HUES48 (cell line): ENCODE data around the gene KMT2D.

ENCODE experiments used
- H3K27ac ChIP-seq: one replicate; pipeline ENCODE4 v1.7.0; 2013; ENCODE audit warnings: low read depth, low read length, inconsistent platforms
- H3K27me3 ChIP-seq: 2 replicates; pipeline ENCODE4 v1.6.1; 2013; ENCODE audit warnings: mild to moderate bottlenecking, low read length; ENCODE audit not compliant: control insufficient read depth, insufficient read depth
- H3K36me3 ChIP-seq: 2 replicates; pipeline ENCODE4 v1.6.1; 2013; ENCODE audit warnings: low read length; ENCODE audit not compliant: control insufficient read depth, insufficient read depth
- H3K4me1 ChIP-seq: 2 replicates; pipeline ENCODE4 v1.6.1; 2013; ENCODE audit warnings: mild to moderate bottlenecking, low read length; ENCODE audit not compliant: control insufficient read depth, insufficient read depth
- H3K4me3 ChIP-seq: 2 replicates; pipeline ENCODE4 v1.5.1; 2013; ENCODE audit warnings: mild to moderate bottlenecking, low read depth, low read length
- H3K9ac ChIP-seq: 2 replicates; pipeline ENCODE4 v1.6.1; 2013; ENCODE audit warnings: mild to moderate bottlenecking, low read depth, low read length, moderate library complexity
- H3K9me3 ChIP-seq: 2 replicates; pipeline ENCODE4 v1.6.1; 2013; ENCODE audit warnings: low read length; ENCODE audit not compliant: control insufficient read depth, insufficient read depth

Gene KMT2D

GRCh38 chr12:49024543-49024942 is 36.1 kb downstream of the KMT2D start:
- no peak overlapping the region for H3K4me3 ChIP-seq
- no peaks in the 10 kb centered on the region for H3K27me3 ChIP-seq
- H3K9me3 ChIP-seq, result no peaks in the 10 kb centered on the region
- H3K27ac ChIP-seq, result no peak overlapping the region
- no peak overlapping the region for H3K9ac ChIP-seq
- peaks cover 83% of the 10 kb centered on the region for H3K36me3 ChIP-seq
- peaks cover under 1% of the 10 kb centered on the region; the same call in 1 of the 2 replicates for H3K4me1 ChIP-seq

- Histone ChIP-seq H3K4me1 (peaks cover 7% of the 10 kb centered on the region; the same call in 1 of the 2 replicates), H3K27me3 (no peaks in the 10 kb centered on the region), H3K36me3 (peaks cover 76% of the 10 kb centered on the region), H3K4me3 (no peak overlapping the region), H3K9ac (no peak overlapping the region), H3K9me3 (no peaks in the 10 kb centered on the region), H3K27ac (no peak overlapping the region)
These were observed 36.8 kb downstream of the KMT2D start for GRCh38 chr12:49023812-49024211.

- H3K36me3 ChIP-seq, result peaks cover 64% of the 10 kb centered on the region
- no peak overlapping the region for H3K9ac ChIP-seq
- no peak overlapping the region for H3K27ac ChIP-seq
- peaks cover 11% of the 10 kb centered on the region for H3K4me1 ChIP-seq
- no peaks in the 10 kb centered on the region for H3K27me3 ChIP-seq
- H3K4me3 ChIP-seq, result no peak overlapping the region
- no peaks in the 10 kb centered on the region for H3K9me3 ChIP-seq
These were observed 37.9 kb downstream of the KMT2D start for GRCh38 chr12:49022558-49023178.

- Histone ChIP-seq H3K9ac (no peak overlapping the region), H3K36me3 (peaks cover 52% of the 10 kb centered on the region), H3K9me3 (no peaks in the 10 kb centered on the region), H3K27ac (no peak overlapping the region), H3K4me3 (no peak overlapping the region), H3K27me3 (no peaks in the 10 kb centered on the region), H3K4me1 (peaks cover 14% of the 10 kb centered on the region)
These were observed 39.2 kb downstream of the KMT2D start for GRCh38 chr12:49021292-49021915.

GRCh38 chr12:49020441-49020840 is 40.2 kb downstream of the KMT2D start:
- no peaks in the 10 kb centered on the region for H3K9me3 ChIP-seq
- no peak overlapping the region for H3K4me3 ChIP-seq
- H3K36me3 ChIP-seq, result peaks cover 43% of the 10 kb centered on the region
- no peak overlapping the region for H3K27ac ChIP-seq
- peaks cover 14% of the 10 kb centered on the region for H3K4me1 ChIP-seq
- no peak overlapping the region for H3K9ac ChIP-seq
- H3K27me3 ChIP-seq, result no peaks in the 10 kb centered on the region

GRCh38 chr12:49019443-49020324 is 40.9 kb downstream of the KMT2D start:
- H3K27ac ChIP-seq, result peak overlapping the region; percentile 95
- peak overlapping the region; percentile 85 for H3K4me3 ChIP-seq
- no peaks in the 10 kb centered on the region for H3K27me3 ChIP-seq
- H3K9ac ChIP-seq, result 0 out of 2 replicates have a peak overlapping the region, but pooled peaks have one; percentile 93
- H3K4me1 ChIP-seq, result peaks cover 14% of the 10 kb centered on the region
- H3K36me3 ChIP-seq, result peaks cover 35% of the 10 kb centered on the region
- H3K9me3 ChIP-seq, result no peaks in the 10 kb centered on the region

GRCh38 chr12:49019120-49019430 is 41.5 kb downstream of the KMT2D start:
- Histone ChIP-seq H3K9me3 (no peaks in the 10 kb centered on the region), H3K9ac (peak overlapping the region; percentile 93), H3K27ac (peak overlapping the region; percentile 95), H3K36me3 (peaks cover 29% of the 10 kb centered on the region), H3K4me3 (peak overlapping the region; percentile 85), H3K4me1 (peaks cover 14% of the 10 kb centered on the region), H3K27me3 (no peaks in the 10 kb centered on the region)

- peak within 1 kb of the TSS; percentile 95 for H3K27ac ChIP-seq
- peaks cover 14% of the 10 kb centered on the region for H3K4me1 ChIP-seq
- peak within 1 kb of the TSS; percentile 93 for H3K9ac ChIP-seq
These were observed 42.1 kb downstream of the KMT2D start, which contains the start of gene PRKAG1 for GRCh38 chr12:49018261-49019119. Gene PRKAG1 (minus strand): TSS chr12:49018776. CDS start chr12:49018740, 36 bp downstream.

GRCh38 chr12:49017891-49018260 is 42.7 kb downstream of the KMT2D start:
- H3K9me3 ChIP-seq, result no peaks in the 10 kb centered on the region
- peaks cover 14% of the 10 kb centered on the region for H3K4me1 ChIP-seq
- H3K36me3 ChIP-seq, result peaks cover 18% of the 10 kb centered on the region
- H3K27ac ChIP-seq, result peak overlapping the region; percentile 95
- peak overlapping the region; percentile 86 for H3K9ac ChIP-seq
- H3K4me3 ChIP-seq, result peak overlapping the region; percentile 85
- no peaks in the 10 kb centered on the region for H3K27me3 ChIP-seq

More at GRCh38 chr12:49018261-49019119, 42.1 kb downstream of the KMT2D start, which contains the start of gene PRKAG1:
- H3K36me3 ChIP-seq, result peaks cover 24% of the 10 kb centered on the region
- H3K4me3 ChIP-seq, result peak within 1 kb of the TSS; percentile 85
- no peaks in the 10 kb centered on the region for H3K27me3 ChIP-seq
- H3K9me3 ChIP-seq, result no peaks in the 10 kb centered on the region

GRCh38 chr12:49015196-49015595 is 45.4 kb downstream of the KMT2D start:
- H3K27me3 ChIP-seq, result no peaks in the 10 kb centered on the region
- no peak overlapping the region for H3K9ac ChIP-seq

More at GRCh38 chr12:49015196-49015595, 45.4 kb downstream of the KMT2D start:
- no peaks in the 10 kb centered on the region for H3K9me3 ChIP-seq
- H3K4me3 ChIP-seq, result no peak overlapping the region
- no peak overlapping the region for H3K27ac ChIP-seq
- H3K4me1 ChIP-seq, result peaks cover 14% of the 10 kb centered on the region
- H3K36me3 ChIP-seq, result 0 out of 2 replicates have a peak, but pooled peaks cover 3% of the 10 kb centered on the region
